ENCODE data around the gene GJB5.

The GJB5 gene

GRCh38 chr1:34796990-34797389 lies 42.1 kb downstream of the GJB5 start:
- Histone ChIP-seq H3K9ac (ENCODE audit: low read length) (no peak overlapping the region), H3K4me3 (ENCODE audit: low read depth, low read length) (no peak overlapping the region), H3K4me1 (ENCODE audit: control insufficient read depth, insufficient read depth, low read length) (peaks cover 5% of the 10 kb centered on the region), H3K9me3 (ENCODE audit: control insufficient read depth, insufficient read depth, low read depth, low read length) (no peaks in the 10 kb centered on the region), H3K27ac (ENCODE audit: low read depth, low read length) (no peak overlapping the region), H3K36me3 (ENCODE audit: control insufficient read depth, insufficient read depth, low read length) (no peaks in the 10 kb centered on the region), H3K27me3 (ENCODE audit: control insufficient read depth, insufficient read depth, low read length) (peaks cover 25% of the 10 kb centered on the region)

GRCh38 chr1:34800214-34800613 lies 45.4 kb downstream of the GJB5 start:
- Histone ChIP-seq H3K27me3 (ENCODE audit: control insufficient read depth, insufficient read depth, low read length) (no peaks in the 10 kb centered on the region; the same call in 1 of the 2 replicates), H3K9me3 (ENCODE audit: control insufficient read depth, insufficient read depth, low read depth, low read length) (no peaks in the 10 kb centered on the region; the same call in 1 of the 2 replicates), H3K4me3 (ENCODE audit: low read depth, low read length) (no peak overlapping the region), H3K27ac (ENCODE audit: low read depth, low read length) (no peak overlapping the region), H3K4me1 (ENCODE audit: control insufficient read depth, insufficient read depth, low read length) (peaks cover 5% of the 10 kb centered on the region), H3K9ac (ENCODE audit: low read length) (no peak overlapping the region), H3K36me3 (ENCODE audit: control insufficient read depth, insufficient read depth, low read length) (no peaks in the 10 kb centered on the region)

DNA sequence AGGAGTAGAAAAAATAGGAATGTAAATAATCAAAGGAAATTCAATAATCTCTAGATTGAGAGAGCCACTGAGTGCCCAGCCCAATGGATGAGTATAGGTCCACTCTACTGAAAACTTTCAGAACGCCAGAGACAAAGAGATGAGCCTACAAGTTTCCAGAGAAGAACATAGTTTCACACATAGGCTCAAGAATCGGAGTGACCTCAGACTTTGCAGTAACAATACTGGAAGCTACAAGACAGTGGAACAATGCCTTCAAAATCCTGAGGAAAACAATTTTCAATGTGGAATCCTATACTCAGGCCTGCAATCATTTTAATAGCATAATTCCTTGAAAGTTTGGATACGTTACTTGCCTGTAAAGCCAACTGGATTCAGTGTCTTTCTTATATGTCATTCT lies 48.9 kb downstream of the GJB5 start:
- H3K27me3 ChIP-seq (ENCODE audit: control insufficient read depth, insufficient read depth, low read length), result no peaks in the 10 kb centered on the region
- H3K4me1 ChIP-seq (ENCODE audit: control insufficient read depth, insufficient read depth, low read length), result no peaks in the 10 kb centered on the region
- H3K4me3 ChIP-seq (ENCODE audit: low read depth, low read length), result no peak overlapping the region
- H3K9ac ChIP-seq (ENCODE audit: low read length), result no peak overlapping the region
- H3K27ac ChIP-seq (ENCODE audit: low read depth, low read length), result no peak overlapping the region
- no peaks in the 10 kb centered on the region for H3K36me3 ChIP-seq (ENCODE audit: control insufficient read depth, insufficient read depth, low read length)
- H3K9me3 ChIP-seq (ENCODE audit: control insufficient read depth, insufficient read depth, low read depth, low read length), result no peaks in the 10 kb centered on the region; the same call in 1 of the 2 replicates

DNA sequence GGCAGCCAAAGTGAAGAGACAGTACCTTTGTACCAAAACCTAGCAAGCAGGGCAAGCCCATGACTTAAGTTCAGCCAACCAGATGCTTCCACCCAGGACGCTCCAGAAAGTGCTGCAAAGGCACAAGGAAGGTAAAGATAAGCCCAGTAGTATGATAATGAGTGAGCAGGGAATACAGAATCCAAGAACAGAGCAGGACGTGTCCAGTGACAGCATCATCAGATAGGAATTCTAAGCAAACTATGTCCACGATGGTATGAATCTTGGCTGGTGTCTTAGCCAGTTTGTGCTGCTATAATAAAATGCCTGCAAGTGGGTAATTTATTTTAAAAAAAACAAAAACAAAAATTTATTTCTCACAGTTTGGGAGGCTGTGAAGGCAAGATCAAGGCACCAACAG lies 51.5 kb downstream of the GJB5 start:
- Histone ChIP-seq H3K9me3 (ENCODE audit: control insufficient read depth, insufficient read depth, low read depth, low read length) (no peaks in the 10 kb centered on the region; the same call in 1 of the 2 replicates), H3K9ac (ENCODE audit: low read length) (no peak overlapping the region), H3K27me3 (ENCODE audit: control insufficient read depth, insufficient read depth, low read length) (no peaks in the 10 kb centered on the region), H3K27ac (ENCODE audit: low read depth, low read length) (no peak overlapping the region), H3K4me1 (ENCODE audit: control insufficient read depth, insufficient read depth, low read length) (no peaks in the 10 kb centered on the region), H3K4me3 (ENCODE audit: low read depth, low read length) (no peak overlapping the region), H3K36me3 (ENCODE audit: control insufficient read depth, insufficient read depth, low read length) (no peaks in the 10 kb centered on the region)
